ENCODE results near the gene ITPRIPL2. TPM values are rescaled to one million over a fixed set of nuclear protein-coding genes. Genes with fewer than 3 reads are reported as not detected.

Gene ITPRIPL2
- total RNA-seq, 1 donor from 2014 or later = 47.4 TPM

GRCh38 chr16:19093631-19094541 is 19.9 kb upstream of the ITPRIPL2 start:
- no peak for DNase-seq (ENCODE audit: low spot score)

DNA sequence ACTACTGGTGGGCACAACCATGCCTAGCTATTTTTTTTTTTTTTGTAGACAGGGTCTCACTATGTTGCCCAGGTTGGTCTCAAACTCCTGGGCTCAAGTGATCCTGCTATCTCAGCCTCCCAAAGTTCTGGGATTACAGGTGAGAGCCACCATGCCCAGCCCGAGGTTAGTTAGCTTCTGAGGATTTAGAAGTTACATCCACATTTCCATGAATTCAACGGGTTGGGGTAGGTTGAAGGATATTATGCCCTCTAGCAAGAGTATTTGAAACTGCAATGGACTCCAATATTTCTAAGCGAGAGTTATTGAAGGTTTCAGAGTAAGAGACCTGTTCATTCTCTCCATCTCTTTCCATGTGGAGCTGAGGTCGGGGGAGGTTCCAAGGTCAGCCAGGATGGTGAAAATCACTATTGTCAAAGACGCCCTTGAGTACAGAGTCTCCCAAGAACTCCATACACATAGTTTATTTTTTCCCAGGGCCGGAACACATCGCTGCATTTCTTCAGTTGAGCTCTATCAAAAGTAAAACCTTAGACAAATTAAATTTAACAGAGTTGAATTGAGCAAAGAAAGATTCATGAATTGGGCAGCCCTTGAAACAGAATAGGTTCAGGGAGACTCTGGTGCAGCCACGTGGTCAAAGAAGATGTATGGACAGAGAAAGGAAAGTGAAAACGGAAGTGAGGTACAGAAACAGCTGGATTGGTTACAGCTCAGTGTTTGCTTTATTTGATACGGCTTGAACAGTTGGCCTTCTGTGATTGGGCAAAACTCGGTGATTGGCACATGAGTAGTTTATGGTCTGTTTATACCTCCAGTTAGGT is 19.0 kb upstream of the ITPRIPL2 start:
- no peak for DNase-seq (ENCODE audit: low spot score)

GRCh38 chr16:19095654-19096053 is 18.1 kb upstream of the ITPRIPL2 start:
- DNase-seq (ENCODE audit: low spot score) = no peak

- DNase-seq (ENCODE audit: low spot score) = no peak
These were observed 15.6 kb upstream of the ITPRIPL2 start for GRCh38 chr16:19098173-19098572.

- DNase-seq (ENCODE audit: low spot score) = no peak
These were observed 11.4 kb upstream of the ITPRIPL2 start for GRCh38 chr16:19102187-19102872.

- no peak for DNase-seq (ENCODE audit: low spot score)
These were observed 9.2 kb upstream of the ITPRIPL2 start for GRCh38 chr16:19104607-19105006.

DNA sequence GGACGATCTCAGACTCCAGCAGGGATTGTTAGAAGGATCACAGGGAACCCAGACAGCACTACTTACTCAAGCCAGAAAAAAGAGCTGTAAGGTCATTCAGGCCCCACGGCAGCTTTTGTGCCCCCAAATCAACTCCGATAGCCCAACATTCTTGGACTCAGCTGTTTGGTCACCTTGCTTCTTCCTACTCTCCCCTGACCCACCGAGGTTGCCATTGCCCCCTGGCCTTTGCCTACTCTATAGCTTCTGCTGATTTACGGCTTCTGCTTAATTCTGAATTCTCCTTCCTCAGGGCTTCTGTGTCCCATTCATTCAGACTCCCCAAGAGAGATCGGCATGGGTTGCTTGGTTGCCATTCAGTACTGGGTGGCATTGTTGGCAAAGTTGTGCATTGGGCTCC is 8.6 kb upstream of the ITPRIPL2 start:
- DNase-seq (ENCODE audit: low spot score) = no peak

- no peak for DNase-seq (ENCODE audit: low spot score)
These were observed 7.7 kb upstream of the ITPRIPL2 start for GRCh38 chr16:19105891-19106624.

GRCh38 chr16:19106625-19107020 is 7.1 kb upstream of the ITPRIPL2 start:
- DNase-seq (ENCODE audit: low spot score) = no peak

DNA sequence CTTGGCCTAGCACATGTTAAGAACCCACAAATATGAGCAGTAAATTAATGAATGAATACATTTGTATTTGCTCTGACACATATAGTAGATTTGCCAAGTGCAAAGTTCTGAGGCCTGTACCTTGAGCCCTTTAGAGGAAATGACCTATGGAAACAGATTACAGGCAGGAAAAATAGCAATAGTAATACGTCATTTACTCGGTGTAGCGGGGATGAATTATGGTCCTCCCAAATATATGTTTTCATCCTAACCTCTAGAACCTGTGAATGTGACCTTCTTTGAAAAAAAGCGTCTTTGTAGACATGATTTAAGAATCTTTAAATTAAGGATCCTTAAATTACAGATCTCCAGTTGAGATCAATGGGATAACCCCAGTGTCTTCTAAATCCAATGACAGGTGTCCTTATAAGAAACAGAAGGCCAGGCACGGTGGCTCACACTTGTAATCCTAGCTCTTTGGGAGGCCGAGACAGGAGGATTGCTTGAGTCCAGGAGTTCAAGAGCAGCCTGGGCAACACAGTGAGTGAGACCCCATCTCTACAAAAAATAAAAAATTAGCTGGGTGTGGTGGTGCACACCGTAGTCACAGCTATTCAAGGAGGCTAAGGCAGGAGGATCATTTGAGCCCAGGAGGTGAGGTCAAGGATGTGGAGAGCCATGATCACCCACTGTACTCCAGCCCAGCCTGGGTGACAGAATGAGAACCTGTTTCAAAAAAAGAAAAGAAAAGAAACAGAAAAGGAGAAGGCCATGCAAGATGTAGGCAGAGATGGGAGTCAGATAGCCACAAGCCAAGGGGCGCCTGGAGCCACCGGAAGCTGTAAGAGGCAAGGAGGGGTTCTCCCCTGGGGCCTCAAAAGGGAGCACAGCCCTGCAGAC is 5.1 kb upstream of the ITPRIPL2 start:
- DNase-seq (ENCODE audit: low spot score) = no peak

DNA sequence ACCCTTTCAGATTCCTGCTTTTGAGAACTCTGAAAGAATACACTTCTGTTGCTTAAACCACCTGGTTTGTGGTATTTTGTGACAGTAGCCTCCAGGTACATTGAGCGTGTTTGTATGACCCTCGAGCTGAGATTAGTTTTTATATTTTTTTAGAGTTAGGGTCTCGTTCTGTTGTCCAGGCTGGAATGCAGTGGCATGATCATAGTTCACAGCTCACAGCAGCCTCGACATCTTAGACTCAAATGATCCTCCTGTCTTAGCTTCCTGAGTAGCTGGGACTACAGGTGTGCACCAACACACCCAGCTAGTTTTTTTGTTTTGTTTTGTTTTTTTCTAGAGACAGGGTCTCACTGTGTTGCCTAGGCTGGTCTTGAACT is 4.5 kb upstream of the ITPRIPL2 start:
- DNase-seq (ENCODE audit: low spot score) = no peak

DNA sequence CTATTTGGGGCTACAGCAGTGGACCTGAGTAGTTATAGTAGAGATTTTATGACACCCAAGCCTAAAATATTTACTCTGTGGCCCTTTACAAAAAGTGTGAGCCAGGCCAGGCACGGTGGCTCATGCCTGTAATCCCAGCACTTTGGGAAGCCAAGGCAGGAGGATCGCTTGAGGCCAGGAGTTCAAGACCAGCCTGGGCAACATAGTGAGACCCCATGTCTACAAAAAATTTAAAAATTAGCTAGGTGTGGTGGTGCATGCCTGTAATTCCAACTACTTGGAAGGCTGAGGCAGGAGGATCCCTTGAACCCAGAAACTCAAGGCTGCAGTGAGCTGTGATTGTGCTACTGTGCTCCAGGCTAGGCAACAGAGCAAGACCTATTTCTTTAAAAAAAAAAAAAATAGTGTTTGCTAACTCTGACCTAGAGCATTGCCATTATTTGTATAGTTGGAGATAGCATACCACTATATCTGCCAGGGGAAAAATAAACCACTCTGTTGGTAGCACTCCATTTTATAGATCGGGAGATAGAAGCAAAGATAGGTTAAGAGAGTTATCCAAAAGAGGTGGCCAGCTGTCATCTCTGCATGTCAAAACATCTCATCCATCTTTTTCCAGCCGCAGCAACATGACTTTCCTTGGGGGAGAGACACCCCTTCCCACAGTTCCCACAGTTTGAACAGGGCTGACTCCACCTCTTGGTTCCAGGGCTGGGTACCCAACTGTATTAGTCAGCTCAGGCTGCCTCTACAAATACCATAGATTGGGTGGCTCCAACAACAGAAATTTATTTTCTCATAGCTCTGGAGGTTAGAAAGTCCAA is 3.0 kb upstream of the ITPRIPL2 start:
- DNase-seq (ENCODE audit: low spot score) = no peak

GRCh38 chr16:19112099-19112407 is 1.7 kb upstream of the ITPRIPL2 start:
- no peak for DNase-seq (ENCODE audit: low spot score)

GRCh38 chr16:19114359-19115147 is 789 bp downstream of the ITPRIPL2 start:
- DNase-seq (ENCODE audit: low spot score) = peak; percentile 50

GRCh38 chr16:19115148-19116021 is 1.6 kb downstream of the ITPRIPL2 start:
- DNase-seq (ENCODE audit: low spot score) = no peak

DNA sequence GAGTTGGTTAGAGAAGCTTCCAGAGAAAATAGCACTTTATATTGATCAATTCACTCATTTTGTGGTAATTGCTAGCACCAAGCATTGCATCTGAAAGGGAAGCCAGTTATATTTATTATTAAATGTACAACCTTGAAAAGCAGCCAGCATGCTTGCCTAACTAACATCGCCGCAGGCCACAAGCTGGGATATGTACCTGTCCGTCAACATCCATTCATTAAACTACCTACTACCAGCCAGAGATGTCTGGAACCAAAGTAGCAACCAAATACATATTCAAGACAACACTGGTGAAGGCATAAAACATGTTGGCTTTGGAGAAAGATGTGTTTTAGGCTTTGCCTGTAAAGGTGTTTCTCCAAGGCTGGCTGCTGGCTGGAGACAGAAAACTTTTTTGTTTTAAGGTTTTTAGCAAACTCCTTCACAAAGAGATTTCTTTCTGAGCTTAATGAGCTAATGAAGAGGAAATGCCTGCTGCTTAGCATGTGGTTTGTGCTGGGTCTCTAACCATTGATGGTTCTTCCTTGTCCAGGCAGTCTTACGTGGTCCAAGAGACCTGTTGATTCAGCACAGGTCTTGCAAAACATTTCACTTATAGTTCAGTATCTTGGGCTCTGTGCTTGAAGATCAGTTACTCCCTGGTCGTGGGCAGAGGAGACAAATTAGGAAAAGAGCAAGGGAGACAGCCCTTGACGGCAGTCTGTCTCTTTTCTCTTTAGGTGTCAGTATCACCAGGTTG is 3.1 kb downstream of the ITPRIPL2 start:
- no peak for DNase-seq (ENCODE audit: low spot score)

GRCh38 chr16:19118938-19119431 is 5.2 kb downstream of the ITPRIPL2 start:
- peak; percentile 85 for DNase-seq (ENCODE audit: low spot score)
